Measurements from ENCODE around the gene CAPN2. TPM values are rescaled to one million over a fixed set of nuclear protein-coding genes. Genes with fewer than 3 reads are reported as not detected.
"Not testable (repeated sequence)": the region's sequence is repeated elsewhere in the genome, so short reads cannot be mapped to it uniquely, and the experiment has no call there.

CAPN2 gene
- total RNA-seq, 1 experiment from 2014 or later = 189 TPM

DNA sequence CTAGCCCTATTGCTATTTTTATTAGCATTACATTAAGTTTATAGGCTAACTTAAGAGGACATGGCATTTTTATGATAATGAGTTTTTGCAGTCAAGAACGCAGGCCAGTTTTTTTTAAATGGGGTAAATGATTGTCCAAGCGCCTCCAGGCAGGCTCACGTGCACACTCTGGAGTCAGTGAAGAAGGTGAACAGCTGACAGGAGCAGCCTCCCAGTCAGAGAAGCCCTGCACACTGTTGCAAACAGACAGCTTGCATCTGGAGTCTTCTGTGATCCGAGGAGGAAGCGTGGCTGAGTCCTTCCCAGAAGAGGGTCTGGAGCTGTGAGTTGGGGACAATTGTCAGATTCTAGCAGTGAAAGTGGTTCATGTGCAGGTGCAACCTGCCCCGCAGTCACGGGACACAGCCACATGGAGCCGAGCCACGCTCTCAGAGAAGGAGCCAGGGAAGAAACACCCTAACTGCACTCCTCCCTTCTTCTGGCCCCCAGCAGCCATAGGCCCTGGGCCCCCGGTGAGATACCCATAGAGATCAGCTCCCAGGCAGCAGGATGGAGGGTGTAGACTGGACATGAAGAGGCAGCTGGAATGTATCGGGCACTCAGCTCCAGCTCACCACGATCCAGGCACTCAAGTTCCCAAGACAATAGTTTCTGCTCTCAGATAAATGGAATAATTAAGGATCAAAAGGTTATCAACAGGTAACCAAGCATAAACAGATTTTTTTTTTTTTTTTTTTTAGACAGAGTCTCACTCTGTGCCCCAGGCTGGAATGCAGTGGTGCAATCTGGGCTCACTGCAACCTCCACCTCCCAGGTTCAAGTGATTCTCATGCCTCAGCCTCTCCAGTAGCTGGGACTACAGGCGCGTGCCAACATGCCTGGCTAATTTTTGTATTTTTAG, 26.4 kb downstream of the CAPN2 start:
- DNase-seq (ENCODE audit: low read depth) = no peak

DNA sequence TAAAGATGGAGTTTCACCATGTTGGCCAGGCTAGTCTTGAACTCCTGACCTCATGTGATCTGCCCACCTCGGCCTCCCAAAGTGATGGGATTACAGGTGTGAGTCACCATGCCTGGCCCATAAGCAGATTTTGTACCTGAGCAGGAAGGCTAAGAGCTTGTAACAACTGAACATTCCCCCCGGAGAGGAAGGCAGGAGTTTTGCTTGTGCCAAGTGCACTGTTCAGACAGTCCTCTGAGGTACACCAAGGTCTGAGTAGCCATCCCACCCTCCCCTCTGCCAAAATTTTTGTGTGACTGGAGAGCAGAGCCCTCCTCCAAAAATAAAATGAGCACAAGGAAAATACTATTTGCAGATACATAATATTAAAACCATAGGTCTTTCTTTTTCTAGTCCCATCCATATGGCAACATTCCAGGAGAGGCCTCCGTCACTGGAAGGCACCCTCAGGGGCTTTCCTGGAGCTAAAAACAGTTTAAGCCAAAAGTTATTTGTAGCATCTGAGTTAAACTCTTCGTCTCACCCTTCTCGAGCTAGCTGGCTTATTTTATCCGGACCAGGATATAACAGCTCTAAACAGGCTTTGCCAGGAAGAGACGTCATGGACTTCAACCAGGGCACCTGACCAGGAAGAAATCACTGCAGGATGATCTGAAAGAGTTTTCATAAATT, 27.2 kb downstream of the CAPN2 start:
- DNase-seq (ENCODE audit: low read depth) = no peak

DNA sequence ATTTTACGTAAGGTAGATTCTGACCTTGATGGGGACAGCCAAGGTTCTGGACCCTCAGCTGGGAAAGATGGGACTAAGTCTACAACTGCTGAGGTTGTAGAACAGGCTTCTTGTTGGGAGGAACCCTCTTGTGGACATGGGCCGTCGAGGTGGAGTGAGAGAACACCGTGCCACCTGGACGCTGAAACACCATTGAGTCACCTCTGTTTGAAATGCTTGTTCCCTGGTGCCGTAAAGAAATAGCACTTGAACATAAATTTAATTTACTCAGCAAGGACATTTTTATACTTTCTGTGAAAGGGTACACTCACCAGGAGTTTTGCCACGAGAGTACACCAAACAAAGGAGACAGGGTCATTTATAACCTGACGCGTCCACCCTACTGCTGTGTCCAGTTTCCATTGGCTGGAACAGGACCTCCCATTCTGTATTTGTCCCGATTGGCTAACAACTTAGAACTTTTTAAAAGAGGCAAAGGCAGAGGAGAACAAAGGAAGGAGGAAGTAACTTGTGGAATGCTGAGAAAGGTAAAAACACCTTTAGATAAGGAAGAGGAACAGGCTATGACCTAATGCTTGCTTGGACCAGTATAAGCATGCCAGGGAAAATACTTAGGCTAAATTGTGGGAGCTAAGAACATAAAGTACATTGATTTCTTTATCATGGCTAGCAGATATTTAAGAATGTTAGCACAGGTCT, 27.8 kb downstream of the CAPN2 start:
- not testable (repeated sequence) for DNase-seq (ENCODE audit: low read depth)

DNA sequence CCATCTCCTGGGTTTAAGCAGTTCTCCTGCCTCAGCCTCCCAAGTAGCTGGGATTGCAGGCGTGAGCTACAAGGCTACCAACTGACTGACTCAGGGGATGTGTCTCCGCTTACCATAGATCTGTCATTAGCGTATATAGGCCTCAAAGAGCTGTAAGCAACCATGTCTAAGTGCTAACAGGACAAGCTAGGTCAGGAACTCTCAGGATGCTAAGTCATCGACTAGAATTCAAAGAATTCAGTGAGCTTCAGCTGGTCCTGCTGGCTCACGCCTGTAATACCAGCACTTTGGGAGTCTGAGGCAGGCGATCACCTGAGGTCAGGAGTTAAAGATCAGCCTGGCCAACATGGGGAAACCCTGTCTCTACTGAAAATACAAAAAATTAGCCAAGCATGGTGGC, 29.5 kb downstream of the CAPN2 start:
- DNase-seq (ENCODE audit: low read depth) = no peak

DNA sequence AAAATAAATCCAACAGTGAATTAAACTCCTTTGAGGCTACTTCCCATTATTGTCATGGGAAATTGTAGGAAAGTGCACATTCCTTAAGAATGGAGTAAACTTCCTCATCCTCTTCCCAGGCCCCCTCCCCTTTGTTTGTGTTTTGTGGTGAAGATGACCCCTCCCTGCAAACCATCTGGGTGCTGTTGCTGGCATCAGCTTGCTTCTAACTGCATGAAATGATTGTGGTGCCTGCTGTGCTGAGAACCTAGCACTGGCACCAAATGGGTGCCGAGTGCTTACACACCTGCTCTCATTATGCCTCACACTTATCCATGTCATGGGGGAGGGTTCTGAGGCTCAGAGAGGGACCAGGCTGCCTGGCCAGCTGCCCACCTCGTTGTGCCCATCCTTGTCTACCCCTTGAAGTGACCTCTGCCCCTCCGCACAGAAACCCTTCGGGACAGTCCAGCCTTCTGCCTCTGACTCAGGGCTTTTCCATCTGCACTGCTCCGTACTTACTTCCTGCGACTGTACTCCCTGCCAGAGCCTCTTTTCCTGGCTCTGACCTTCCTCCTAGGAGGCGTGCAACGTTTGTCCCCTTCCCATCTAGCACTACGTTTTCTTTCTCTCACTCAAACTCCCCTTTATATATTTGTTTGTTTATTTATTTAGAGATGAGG, 30.6 kb downstream of the CAPN2 start:
- DNase-seq (ENCODE audit: low read depth) = no peak

DNA sequence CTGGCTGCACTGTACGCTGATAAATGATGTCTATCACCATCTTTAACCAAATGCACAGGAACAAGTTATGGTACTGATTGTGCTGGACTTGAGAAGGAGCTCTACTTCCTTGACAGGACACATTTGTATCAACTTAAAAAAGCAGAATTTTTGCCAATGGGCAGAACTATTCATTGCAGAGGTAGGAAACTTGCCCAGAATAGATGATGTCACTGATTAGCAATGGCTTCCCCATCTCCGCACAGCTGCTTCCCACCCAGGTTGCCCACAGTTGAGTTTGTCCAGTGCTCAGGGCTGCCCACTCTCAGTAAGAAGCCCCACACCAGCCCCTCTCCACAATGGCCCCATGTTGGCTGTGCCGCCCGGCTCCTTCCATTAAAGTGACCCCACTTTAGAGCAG, 33.4 kb downstream of the CAPN2 start:
- no peak for DNase-seq (ENCODE audit: low read depth)

DNA sequence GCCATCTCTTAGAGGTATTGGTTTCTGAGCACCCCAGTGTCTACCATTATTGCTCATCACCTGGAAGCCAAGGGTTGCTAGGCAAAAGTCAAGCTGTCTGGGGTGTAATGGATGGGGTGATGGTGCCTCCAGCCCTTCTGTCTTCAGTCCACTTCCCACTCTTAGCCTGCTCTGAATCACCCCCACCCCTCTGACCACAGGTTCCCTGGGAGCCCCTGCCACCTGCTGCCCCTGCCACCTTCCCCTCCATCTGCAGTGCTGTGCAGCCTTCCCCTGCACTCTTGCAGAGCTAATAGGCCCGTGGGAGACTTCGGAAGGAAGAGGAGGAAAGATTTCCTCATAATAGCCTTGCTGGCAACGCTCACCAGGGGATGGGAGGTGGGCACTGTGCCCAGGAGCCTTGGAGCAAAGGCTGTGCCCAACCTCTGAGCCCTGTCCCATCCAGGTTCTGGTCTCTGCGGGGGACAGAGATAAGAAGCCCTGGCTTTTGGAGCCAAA, 35.5 kb downstream of the CAPN2 start:
- peak; percentile 59 for DNase-seq (ENCODE audit: low read depth)

DNA sequence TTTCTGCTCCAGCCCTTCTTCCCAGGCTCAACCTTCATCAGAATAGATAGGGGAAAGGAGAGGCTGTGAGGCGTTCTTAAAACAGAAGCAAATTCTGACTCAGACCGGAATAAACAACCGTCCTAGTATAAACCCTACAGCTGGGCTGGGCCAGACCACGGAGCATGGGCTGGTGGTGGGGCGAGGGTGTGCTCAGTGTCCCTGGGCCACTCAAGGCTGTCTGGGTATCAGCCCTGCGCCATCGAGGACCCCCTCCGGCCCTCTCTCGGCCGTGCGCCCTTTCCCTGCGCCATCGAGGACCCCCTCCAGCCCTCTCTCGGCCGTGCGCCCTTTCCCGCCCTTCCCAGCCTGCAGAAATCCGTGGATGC, 36.0 kb downstream of the CAPN2 start:
- DNase-seq (ENCODE audit: low read depth) = peak; percentile 26

DNA sequence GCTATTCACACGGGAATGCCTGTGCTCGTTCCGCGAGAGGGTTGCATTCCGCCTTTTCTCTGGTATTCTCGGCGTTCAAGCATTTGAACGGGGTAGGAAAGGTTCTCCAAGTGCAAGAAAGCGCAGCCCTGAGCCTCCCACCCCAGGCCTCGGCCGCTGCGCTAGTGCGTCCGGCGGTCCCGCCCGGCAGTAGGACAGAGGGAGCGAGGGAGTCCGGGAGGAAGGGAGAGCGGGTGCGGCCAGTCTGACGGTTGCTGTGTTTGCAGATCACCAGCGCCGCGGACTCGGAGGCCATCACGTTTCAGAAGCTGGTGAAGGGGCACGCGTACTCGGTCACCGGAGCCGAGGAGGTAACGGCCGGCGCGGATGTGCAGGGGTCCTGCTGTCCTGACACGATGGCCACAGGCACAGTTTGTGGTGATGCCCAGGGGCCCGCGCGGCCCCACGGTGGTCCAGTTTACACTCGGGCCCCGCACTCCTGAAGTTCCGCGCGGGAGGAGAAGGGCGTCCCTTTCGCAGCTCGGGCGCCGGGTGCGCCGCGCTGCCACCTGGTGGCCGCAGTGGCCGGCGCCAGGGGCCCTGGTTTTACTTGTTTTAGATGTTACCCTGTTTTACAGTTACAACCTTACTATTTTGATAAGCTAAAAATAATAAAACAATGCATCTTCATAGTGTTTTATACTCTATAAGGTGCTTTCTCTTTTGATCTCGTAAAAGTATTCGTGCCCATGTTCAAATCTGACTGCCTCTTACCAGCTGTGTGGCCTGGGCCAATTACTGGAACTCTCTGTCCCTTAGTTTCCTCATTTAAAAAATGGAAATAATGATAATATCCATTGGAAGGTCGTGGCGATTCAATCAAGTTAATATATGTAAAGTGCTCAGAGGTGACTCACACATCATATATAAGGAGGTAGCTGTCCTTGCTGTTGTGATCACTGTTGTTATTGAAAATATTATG, 36.7 kb downstream of the CAPN2 start:
- DNase-seq (ENCODE audit: low read depth) = peak; percentile 60

DNA sequence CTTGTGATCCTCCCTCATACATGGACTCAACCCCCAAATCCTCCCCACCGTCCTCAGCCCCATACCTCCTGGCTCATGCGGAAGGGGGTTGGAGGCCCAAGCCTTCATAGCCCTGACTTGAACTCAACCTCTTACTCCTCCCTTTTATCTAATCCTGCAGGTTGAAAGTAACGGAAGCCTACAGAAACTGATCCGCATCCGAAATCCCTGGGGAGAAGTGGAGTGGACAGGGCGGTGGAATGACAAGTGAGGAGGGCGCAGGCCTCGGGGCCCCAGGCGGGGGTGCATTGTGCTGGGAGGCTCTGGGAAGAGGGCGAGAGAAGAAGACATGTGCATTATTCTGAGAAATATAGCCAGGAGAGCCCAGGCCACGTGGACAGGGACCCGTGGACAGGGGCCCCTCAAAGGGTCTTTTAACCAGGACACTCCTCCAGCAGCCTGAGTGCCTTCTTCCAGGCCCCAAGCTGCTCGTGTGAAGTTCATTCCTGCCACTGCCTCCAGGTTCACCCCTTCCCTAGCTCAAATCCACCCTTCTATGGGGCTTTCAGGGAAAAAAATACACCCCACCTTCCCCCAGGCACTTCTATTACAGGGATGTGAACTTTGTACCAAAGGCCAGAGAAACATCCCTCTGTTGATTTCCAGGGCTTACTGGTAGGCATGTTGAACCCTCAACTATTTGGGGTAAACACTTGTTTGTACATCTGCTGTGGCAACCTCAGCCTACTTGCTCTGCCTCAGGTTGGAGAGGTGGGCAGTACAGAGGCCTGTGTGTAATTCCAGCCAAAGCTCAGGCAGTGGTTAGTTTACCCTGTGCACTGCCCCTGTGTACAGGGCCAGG, 38.6 kb downstream of the CAPN2 start:
- DNase-seq (ENCODE audit: low read depth) = no peak

DNA sequence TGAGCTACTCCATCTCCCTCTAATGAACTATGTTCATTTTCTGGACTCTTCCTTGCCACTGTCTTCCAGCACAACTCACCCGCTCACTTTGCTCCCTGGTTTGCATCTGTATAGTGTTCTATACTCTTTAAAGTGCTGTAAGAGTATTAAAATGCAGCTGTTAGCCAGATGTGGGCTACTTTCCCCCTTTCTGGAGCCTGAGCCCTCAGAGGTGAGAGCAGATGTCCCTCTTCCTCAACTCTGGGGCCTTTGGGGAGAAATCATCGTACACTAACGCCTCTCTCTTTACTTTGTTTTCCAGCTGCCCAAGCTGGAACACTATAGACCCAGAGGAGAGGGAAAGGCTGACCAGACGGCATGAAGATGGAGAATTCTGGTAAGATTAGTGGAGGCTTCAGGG, 39.4 kb downstream of the CAPN2 start:
- no peak for DNase-seq (ENCODE audit: low read depth)

DNA sequence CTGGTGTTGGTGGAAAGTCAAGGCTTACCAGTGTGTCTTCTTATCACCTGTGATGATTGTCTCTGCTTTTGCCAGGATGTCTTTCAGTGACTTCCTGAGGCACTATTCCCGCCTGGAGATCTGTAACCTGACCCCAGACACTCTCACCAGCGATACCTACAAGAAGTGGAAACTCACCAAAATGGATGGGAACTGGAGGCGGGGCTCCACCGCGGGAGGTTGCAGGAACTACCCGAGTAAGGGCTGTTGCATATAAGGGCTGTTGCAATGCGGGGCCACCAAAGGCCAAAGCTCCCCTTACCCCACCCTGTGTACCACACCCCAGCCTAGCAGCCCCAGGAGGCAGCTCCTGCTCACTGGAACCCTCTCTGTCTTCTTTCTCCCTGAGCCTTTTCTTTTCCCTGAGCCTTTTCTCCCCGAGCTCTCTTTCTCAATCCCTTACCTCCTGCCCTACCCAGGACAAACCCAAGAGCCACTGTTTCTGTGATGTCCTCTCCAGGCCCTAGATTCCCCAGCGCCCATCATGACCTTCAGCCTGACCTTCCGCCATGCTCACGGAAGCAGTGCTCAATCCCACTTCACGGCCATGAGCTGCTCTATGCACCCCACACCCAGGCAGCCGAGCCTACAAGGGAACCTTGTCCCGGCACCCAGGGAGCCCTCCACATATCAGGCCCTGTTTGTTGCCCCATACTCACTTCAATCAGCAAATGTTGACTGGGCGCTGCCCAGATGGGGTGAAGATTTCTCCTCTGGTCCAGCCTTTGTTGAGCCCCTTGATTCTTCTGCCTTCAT, 40.6 kb downstream of the CAPN2 start:
- no peak for DNase-seq (ENCODE audit: low read depth)

DNA sequence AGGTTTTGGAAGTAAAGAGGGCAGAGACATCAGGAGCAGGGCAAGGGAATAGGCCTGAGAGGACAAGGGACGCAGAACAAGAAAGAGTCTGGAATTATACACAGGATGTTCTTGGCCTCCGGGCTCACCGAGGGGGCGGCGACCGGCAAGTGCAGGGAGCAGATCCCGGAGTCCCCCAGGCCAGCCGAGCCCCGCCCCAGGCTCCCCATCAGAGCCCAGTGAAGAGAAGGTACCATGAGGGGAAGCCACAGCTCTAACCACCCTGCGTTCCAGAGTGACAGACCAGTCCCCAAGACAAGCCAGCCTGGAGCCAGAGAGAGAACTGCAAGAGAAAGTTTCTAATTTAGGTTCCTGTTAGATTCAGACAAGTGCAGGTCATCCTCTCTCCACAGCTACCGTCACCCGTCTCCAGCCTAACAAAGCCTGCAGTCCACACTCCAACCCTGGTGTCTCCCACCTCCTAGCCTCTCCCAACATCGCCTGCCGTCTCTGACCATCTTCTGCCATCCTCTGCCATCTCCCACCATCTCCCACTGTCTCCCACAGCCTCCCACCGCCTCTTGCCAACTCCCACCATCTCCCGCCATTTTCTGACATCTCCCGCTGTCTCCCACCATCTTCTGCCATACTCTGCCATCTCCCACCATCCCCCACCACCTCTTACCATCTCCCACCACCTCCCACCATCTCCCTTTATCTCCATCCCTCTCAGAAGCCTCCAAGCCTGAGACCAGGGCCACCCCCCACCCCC, 42.5 kb downstream of the CAPN2 start:
- no peak for DNase-seq (ENCODE audit: low read depth)

DNA sequence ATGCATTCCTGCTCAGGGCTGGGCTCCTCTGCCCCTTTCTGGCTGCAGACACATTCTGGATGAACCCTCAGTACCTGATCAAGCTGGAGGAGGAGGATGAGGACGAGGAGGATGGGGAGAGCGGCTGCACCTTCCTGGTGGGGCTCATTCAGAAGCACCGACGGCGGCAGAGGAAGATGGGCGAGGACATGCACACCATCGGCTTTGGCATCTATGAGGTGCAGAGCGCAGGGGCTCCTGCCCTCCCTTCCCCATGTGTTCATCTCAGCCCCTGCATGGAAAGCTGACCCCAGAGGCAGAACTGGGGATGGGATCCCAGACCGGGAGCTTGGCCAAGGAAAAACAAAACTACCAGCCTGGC, 43.1 kb downstream of the CAPN2 start:
- no peak for DNase-seq (ENCODE audit: low read depth)

DNA sequence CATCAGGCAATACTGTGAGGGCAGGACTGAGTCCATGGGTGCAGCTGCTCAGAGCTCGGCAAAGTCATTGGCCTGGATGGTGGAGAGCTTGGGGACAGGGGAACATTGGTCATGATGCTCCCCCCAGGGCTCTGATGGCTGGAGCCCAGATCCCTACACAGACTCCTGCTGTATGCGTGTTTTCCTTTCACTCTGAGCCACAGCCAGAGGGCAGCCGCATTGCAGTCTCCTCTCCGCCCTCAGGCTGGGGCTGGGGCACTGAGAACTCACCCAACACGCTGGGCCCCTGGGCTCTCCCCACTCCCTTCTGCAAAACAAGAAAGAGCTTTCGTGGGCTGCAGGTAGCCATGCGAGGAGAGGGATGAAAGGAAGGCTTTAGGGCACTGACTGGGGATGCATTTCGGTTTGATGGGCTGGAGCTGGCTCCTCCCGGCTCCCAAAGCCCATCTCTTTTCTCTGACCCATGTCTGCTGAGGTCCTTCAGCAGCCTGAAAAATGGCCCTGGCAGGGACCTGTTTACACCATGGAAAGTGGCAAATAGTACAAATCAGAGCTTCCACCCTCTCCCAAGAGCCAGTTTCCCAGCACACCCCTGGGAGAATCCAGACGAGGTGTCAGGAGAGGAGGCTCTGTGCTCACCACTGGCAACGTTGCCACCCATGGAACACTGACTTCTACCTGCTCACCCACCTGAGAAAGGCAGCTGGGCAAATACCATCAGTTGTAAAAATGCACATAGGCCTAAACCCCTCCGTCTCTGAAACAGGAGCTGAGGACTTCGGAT, 43.8 kb downstream of the CAPN2 start:
- DNase-seq (ENCODE audit: low read depth) = no peak

DNA sequence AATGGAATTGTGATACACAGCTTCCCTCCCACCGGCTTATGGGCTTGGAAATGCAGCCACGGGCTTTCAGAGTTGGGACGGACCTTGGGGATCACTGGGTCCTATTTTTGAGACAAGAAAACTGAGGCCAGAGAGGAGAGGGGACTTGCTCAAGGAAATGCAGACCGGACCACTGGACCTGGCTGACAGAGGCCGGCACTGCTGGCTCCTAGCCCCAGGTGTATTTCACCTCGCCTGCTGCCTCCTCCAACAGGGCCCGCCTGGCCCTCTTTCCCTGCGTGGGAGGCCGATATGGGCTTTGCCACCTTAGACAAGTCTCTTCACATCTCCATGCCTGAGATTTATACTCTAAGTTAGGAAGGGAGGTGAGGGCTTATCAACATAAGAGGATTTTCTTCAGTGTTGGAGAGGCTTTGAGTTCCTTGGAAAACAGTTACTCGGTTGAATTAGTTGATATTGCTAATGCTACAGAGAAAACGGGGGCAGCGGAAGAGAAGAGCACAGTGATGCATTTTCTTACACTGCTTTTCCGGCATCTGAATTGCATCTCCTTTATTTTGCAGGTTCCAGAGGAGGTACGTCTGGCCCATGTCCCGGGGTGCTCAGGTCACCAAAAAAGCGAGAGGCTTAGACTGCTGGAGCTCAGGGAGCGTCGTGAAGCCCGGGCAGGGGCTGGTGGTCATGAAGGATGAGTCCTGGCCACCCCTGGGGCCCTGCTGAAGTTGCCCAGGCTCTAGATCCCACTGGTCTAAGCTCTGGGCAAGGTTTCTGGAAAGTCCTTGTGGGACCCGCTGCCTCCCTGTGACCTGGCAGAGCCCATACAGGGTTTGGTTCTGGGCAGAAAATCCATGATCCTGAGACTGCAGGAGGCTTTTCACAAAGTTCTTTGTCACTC, 44.7 kb downstream of the CAPN2 start:
- DNase-seq (ENCODE audit: low read depth) = no peak

DNA sequence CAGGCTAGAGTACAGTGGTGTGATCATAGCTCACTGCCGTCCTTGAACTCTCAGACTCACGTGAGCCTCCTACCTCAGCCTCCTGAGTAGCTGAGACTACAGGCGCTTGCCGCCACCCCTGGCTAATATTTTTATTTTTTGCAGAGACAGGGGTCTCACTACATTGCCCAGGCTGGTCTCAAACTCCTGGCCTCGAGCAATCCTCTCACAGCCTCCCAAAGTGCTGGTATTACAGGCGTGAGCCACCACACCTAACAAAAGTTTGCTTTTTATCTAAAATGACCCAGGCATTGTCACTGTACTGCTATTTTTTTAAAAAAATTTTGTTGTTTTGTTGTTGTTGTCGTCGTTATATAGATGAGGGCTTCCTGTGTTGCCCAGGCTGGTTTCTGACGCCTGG, 46.4 kb downstream of the CAPN2 start:
- no peak for DNase-seq (ENCODE audit: low read depth)
